Mesothelial cell of epicardium (in vitro differentiated cells): ENCODE results near the gene RUNX1. TPM values are rescaled to one million over a fixed set of nuclear protein-coding genes. Genes with fewer than 3 reads are reported as not detected.
A peak's percentile ranks its signal among the peaks of the same experiment; 100 is the strongest.

ENCODE experiments used
- DNase-seq, 2 experiments: peaks; one replicate each; pipeline ENCODE4 v3.0.0; 2021; ENCODE audit warnings: low spot score in 2 of 2; ENCODE audit not compliant: unreplicated experiment in 2 of 2
- H3K27ac Mint-ChIP-seq: 2 replicates; pipeline ENCODE4 v1.8.0; 2021; ENCODE audit warnings: mixed read lengths
- H3K27me3 Mint-ChIP-seq: 2 replicates; pipeline ENCODE4 v1.8.0; 2021; ENCODE audit warnings: low read depth, mixed read lengths
- H3K36me3 Mint-ChIP-seq: 2 replicates; pipeline ENCODE4 v1.8.0; 2021; ENCODE audit warnings: mixed read lengths
- H3K4me1 Mint-ChIP-seq: 2 replicates; pipeline ENCODE4 v1.8.0; 2021; ENCODE audit warnings: mixed read lengths
- H3K4me3 Mint-ChIP-seq: 2 replicates; pipeline ENCODE4 v1.8.0; 2021; ENCODE audit warnings: mild to moderate bottlenecking, moderate library complexity, mixed read lengths
- H3K9me3 Mint-ChIP-seq: 2 replicates; pipeline ENCODE4 v1.8.0; 2021; ENCODE audit warnings: mixed read lengths
- CTCF ChIP-seq: fragments of 200-600 bp; sonication (generic); IDR thresholded peaks from one replicate; pipeline ENCODE4 v1.5.0; 2021; ENCODE audit warnings: antibody characterized with exemption; ENCODE audit not compliant: unreplicated experiment
- total RNA-seq: library from RNA; stranded (reverse); gene quantifications from 3 replicates; pipeline ENCODE4 v1.2.1, GENCODE V29; 2021

Gene RUNX1
- total RNA-seq, 1 donor from 2014 or later: 41.2 TPM

GRCh38 chr21:34878940-34879339 is 170.2 kb downstream of the RUNX1 start:
- Mint-ChIP-seq H3K4me3 (no peak overlapping the region), H3K27ac (peak overlapping the region; percentile 68), H3K4me1 (peaks cover 78% of the 10 kb centered on the region), H3K9me3 (no peaks in the 10 kb centered on the region), H3K27me3 (no peaks in the 10 kb centered on the region), H3K36me3 (peaks cover 14% of the 10 kb centered on the region)
- no peak for DNase-seq
- TF ChIP-seq CTCF: no peak

- Mint-ChIP-seq H3K27me3 (no peaks in the 10 kb centered on the region), H3K4me3 (no peak overlapping the region), H3K9me3 (no peaks in the 10 kb centered on the region), H3K36me3 (peaks cover 14% of the 10 kb centered on the region), H3K4me1 (peaks cover 74% of the 10 kb centered on the region), H3K27ac (peak overlapping the region; percentile 68)
- TF ChIP-seq CTCF: no peak
- DNase-seq: no peak
Observed at GRCh38 chr21:34878501-34878900, 170.6 kb downstream of the RUNX1 start.

- Mint-ChIP-seq H3K4me1 (peaks cover 67% of the 10 kb centered on the region), H3K27me3 (no peaks in the 10 kb centered on the region), H3K27ac (peak overlapping the region; percentile 70), H3K36me3 (peaks cover 15% of the 10 kb centered on the region), H3K4me3 (no peak overlapping the region), H3K9me3 (no peaks in the 10 kb centered on the region)
- TF ChIP-seq CTCF: no peak
- DNase-seq: no peak
Observed at GRCh38 chr21:34877485-34878128, 171.5 kb downstream of the RUNX1 start.

- H3K4me1 Mint-ChIP-seq: peaks cover 55% of the 10 kb centered on the region
- H3K4me3 Mint-ChIP-seq: no peak overlapping the region
Observed at GRCh38 chr21:34875830-34876229, 173.3 kb downstream of the RUNX1 start.

DNA sequence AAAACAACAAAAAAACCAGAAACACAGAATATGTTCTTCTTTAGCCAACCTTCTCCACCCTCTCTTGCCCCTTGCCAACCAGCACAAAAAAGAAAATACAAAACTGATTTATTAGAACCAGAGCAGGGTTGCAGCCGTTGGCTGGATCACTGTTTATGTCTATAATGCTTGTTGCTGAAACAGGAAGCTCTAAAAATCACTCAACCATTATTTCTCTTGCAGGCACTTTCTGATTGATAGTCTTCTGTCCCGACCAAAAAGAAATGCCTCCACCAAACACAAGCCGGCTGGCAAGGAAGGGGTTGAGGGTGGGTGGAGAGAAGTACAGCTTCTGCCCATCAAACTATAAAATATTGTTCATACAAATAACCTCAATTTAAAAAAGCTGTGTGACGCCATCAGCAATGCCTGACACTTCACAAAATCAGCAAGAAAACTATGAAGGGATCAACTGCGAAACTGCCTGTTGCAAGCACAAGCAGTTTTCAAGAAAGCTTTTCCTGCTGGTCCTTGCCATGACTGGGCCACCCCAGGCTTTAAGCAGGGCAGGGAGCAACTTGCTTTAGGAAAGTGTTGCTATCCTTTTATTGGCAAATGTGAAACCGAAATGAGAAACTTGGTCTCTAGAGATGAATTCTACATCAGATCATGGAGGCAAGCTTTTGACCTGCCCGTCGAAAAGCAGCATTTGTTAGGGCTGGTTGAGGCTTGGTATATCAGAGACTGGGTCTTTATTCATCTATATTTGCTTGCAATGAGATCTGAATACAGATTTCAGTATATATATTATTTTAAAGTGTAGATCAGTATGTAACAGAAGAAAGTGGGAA is 174.2 kb downstream of the RUNX1 start:
- peaks cover 54% of the 10 kb centered on the region for H3K4me1 Mint-ChIP-seq
- peak overlapping the region; percentile 82 for H3K27ac Mint-ChIP-seq
- no peaks in the 10 kb centered on the region for H3K27me3 Mint-ChIP-seq
- peaks cover 14% of the 10 kb centered on the region for H3K36me3 Mint-ChIP-seq
- H3K4me3 Mint-ChIP-seq: no peak overlapping the region
- TF ChIP-seq CTCF: no peak
- DNase-seq: no peak
- no peaks in the 10 kb centered on the region for H3K9me3 Mint-ChIP-seq

More at GRCh38 chr21:34875830-34876229, 173.3 kb downstream of the RUNX1 start:
- Mint-ChIP-seq H3K27ac (peak overlapping the region; percentile 77), H3K9me3 (no peaks in the 10 kb centered on the region), H3K27me3 (no peaks in the 10 kb centered on the region), H3K36me3 (peaks cover 17% of the 10 kb centered on the region)
- no peak for TF ChIP-seq CTCF
- no peak for DNase-seq
